Measurements from ENCODE around the gene LCMT1. TPM values are rescaled to one million over a fixed set of nuclear protein-coding genes. Genes with fewer than 3 reads are reported as not detected.

Gene LCMT1
- total and polyA plus RNA-seq, 2 of the 13 experiments (the other 11 are each of a cell fraction or from before 2014, with no cell fraction given) = 41.2 to 48.7 TPM

DNA sequence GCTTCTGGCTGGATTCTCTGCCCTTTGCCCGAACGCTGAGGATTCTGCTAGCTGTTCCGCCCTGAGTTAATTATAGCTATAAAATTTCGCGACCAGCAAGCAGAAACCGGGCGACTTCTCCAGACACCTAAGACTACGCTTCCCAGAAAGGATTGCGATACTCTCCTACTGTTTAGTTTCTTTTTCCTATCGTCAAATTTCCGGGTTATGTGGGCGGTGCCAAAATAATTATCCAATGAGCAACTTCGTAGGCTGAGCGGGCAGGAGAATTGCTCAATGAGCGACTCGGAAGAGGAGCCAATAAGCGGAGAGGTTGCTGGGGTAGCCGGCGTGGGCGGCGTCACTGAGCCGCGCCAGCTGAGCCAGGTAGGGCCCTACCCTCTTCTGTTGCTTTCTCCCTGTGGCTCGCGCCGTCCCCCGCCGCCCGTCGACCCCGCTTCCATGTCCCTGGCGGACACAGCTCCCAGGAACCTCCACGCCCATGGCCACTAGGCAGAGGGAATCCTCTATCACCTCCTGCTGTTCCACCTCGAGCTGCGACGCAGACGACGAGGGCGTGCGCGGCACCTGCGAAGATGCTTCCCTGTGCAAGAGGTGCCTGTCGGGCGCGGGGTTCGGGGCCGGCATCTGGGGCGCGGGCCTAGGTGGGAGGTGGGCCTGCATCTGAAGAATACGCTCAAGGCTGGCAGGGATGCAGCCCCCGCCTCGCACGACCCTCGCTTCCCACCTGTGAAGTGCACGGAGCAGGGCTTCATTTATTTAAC lies at the start of gene LCMT1 (continued):
- TF ChIP-seq, protein P1, sequence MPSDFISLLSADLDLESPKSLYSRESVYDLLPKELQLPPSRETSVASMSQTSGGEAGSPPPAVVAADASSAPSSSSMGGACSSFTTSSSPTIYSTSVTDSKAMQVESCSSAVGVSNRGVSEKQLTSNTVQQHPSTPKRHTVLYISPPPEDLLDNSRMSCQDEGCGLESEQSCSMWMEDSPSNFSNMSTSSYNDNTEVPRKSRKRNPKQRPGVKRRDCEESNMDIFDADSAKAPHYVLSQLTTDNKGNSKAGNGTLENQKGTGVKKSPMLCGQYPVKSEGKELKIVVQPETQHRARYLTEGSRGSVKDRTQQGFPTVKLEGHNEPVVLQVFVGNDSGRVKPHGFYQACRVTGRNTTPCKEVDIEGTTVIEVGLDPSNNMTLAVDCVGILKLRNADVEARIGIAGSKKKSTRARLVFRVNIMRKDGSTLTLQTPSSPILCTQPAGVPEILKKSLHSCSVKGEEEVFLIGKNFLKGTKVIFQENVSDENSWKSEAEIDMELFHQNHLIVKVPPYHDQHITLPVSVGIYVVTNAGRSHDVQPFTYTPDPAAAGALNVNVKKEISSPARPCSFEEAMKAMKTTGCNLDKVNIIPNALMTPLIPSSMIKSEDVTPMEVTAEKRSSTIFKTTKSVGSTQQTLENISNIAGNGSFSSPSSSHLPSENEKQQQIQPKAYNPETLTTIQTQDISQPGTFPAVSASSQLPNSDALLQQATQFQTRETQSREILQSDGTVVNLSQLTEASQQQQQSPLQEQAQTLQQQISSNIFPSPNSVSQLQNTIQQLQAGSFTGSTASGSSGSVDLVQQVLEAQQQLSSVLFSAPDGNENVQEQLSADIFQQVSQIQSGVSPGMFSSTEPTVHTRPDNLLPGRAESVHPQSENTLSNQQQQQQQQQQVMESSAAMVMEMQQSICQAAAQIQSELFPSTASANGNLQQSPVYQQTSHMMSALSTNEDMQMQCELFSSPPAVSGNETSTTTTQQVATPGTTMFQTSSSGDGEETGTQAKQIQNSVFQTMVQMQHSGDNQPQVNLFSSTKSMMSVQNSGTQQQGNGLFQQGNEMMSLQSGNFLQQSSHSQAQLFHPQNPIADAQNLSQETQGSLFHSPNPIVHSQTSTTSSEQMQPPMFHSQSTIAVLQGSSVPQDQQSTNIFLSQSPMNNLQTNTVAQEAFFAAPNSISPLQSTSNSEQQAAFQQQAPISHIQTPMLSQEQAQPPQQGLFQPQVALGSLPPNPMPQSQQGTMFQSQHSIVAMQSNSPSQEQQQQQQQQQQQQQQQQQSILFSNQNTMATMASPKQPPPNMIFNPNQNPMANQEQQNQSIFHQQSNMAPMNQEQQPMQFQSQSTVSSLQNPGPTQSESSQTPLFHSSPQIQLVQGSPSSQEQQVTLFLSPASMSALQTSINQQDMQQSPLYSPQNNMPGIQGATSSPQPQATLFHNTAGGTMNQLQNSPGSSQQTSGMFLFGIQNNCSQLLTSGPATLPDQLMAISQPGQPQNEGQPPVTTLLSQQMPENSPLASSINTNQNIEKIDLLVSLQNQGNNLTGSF (CRISPR knock-in tag; IDR thresholded peaks at IDR 0.05) = peak; percentile 36; the same call in 1 of the 2 replicates
- TF ChIP-seq, protein P2, sequence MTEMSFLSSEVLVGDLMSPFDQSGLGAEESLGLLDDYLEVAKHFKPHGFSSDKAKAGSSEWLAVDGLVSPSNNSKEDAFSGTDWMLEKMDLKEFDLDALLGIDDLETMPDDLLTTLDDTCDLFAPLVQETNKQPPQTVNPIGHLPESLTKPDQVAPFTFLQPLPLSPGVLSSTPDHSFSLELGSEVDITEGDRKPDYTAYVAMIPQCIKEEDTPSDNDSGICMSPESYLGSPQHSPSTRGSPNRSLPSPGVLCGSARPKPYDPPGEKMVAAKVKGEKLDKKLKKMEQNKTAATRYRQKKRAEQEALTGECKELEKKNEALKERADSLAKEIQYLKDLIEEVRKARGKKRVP (CRISPR knock-in tag; IDR thresholded peaks at IDR 0.05) = peak in 1 of 2 experiments; percentile 38; a peak in 1 of 4 replicates
- TF ChIP-seq ZNF558 (CRISPR knock-in tag; IDR thresholded peaks at IDR 0.05; ENCODE audit: borderline replicate concordance) = no peak; the same call in 1 of the 2 replicates
- TF ChIP-seq ZNF510 (CRISPR knock-in tag; IDR thresholded peaks at IDR 0.05; ENCODE audit: low read depth) = 0 out of 2 replicates have a peak, but pooled peaks have one; percentile 10
- no peak for TF ChIP-seq ZNF432 (CRISPR knock-in tag; IDR thresholded peaks at IDR 0.05; ENCODE audit: borderline replicate concordance)
- peak; percentile 60 for TF ChIP-seq ZMYM4 (CRISPR knock-in tag; IDR thresholded peaks at IDR 0.05)
- TF ChIP-seq NCOA2 (CRISPR knock-in tag; IDR thresholded peaks at IDR 0.05) = peak; percentile 19; the same call in 1 of the 2 replicates
- TF ChIP-seq NR2F6 (IDR thresholded peaks at IDR 0.05) = no peak
- peak; percentile 47; the same call in 1 of the 2 replicates for TF ChIP-seq NR2F6 (CRISPR knock-in tag; IDR thresholded peaks at IDR 0.05)
- TF ChIP-seq, protein P3, sequence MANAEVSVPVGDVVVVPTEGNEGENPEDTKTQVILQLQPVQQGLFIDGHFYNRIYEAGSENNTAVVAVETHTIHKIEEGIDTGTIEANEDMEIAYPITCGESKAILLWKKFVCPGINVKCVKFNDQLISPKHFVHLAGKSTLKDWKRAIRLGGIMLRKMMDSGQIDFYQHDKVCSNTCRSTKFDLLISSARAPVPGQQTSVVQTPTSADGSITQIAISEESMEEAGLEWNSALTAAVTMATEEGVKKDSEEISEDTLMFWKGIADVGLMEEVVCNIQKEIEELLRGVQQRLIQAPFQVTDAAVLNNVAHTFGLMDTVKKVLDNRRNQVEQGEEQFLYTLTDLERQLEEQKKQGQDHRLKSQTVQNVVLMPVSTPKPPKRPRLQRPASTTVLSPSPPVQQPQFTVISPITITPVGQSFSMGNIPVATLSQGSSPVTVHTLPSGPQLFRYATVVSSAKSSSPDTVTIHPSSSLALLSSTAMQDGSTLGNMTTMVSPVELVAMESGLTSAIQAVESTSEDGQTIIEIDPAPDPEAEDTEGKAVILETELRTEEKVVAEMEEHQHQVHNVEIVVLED (CRISPR knock-in tag; IDR thresholded peaks at IDR 0.05; ENCODE audit: borderline replicate concordance) = peak; percentile 90; the same call in 1 of the 2 replicates
- TF ChIP-seq CENPT (CRISPR knock-in tag; IDR thresholded peaks at IDR 0.05; ENCODE audit: low read depth) = peak; percentile 65; the same call in 1 of the 2 replicates
- peak; percentile 94 for TF ChIP-seq SRY (CRISPR knock-in tag; IDR thresholded peaks at IDR 0.05)
- peak; percentile 97 for TF ChIP-seq PHF8 (CRISPR knock-in tag; IDR thresholded peaks at IDR 0.05)
- TF ChIP-seq ZNF350 (CRISPR knock-in tag; IDR thresholded peaks at IDR 0.05; ENCODE audit: borderline replicate concordance, low read depth) = peak; percentile 88
- peak; percentile 47; the same call in 1 of the 2 replicates for TF ChIP-seq SP4 (CRISPR knock-in tag; IDR thresholded peaks at IDR 0.05)
- TF ChIP-seq ZNF556 (CRISPR knock-in tag; IDR thresholded peaks at IDR 0.05; ENCODE audit: borderline replicate concordance) = peak; percentile 68; the same call in 1 of the 2 replicates
- TF ChIP-seq, protein P4, sequence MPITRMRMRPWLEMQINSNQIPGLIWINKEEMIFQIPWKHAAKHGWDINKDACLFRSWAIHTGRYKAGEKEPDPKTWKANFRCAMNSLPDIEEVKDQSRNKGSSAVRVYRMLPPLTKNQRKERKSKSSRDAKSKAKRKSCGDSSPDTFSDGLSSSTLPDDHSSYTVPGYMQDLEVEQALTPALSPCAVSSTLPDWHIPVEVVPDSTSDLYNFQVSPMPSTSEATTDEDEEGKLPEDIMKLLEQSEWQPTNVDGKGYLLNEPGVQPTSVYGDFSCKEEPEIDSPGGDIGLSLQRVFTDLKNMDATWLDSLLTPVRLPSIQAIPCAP (CRISPR knock-in tag; IDR thresholded peaks at IDR 0.05; ENCODE audit: low read depth) = 0 out of 2 replicates have a peak, but pooled peaks have one; percentile 17
- TF ChIP-seq TBL1XR1 (IDR thresholded peaks at IDR 0.05; ENCODE audit: borderline replicate concordance, low read length, partially characterized antibody) = peak; percentile 19
